ENCODE results near the gene KRTAP5-11.
A peak's percentile ranks its signal among the peaks of the same experiment; 100 is the strongest.

The KRTAP5-11 gene

DNA sequence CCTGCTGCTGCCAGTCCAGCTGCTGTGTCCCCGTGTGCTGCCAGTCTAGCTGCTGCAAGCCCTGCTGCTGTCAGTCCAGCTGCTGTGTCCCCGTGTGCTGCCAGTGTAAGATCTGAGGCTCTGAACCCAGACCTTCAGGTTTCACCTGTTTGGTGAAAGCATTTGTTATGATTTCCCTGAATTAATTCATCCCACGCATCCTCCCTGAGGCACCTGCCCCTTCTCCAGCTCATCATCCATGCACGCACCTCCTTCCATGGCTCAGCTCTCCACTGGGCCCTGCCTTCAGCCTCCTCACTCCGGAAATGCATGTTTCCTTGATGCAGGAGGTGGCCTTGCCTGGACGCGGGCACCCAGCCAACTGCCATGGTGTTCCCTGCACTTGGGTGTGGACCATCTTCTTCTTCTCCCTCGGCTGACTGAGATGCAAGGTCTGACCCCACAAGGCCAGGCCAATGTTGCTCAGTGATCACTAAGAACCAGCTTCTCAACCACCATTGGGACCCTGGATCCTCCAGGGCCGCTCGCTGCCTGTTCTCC lies 16.5 kb downstream of the KRTAP5-11 start:
- H3K27ac ChIP-seq (ENCODE audit: insufficient read depth in 1 of 2, low read depth in 1 of 2, low read length in 2 of 2, poor library complexity in 1 of 2, severe bottlenecking in 2 of 2), result no peak overlapping the region
- ChIA-PET CTCF (interaction anchor here (0.6 to 1.4 kb wide), 3 partner anchors 10 to 775 kb away, joined by 3 to 5 read pairs (median 3); partner anchors contain the start of gene NADSYN1), POLR2A (interaction anchor here (0.6 to 1.0 kb wide), 2 partner anchors 8 to 9 kb away, joined by 3 read pairs; no protein-coding TSS in a partner anchor)
- H3K36me3 ChIP-seq (ENCODE audit: control insufficient read depth in 4 of 4, insufficient read depth in 4 of 4, low read length in 3 of 4), result no peaks in the 10 kb centered on the region
- no peak for DNase-seq
- peaks cover 0 to 6% (median 1%) of the 10 kb centered on the region in 4 experiments for H3K4me1 ChIP-seq (ENCODE audit: control extremely low read depth in 1 of 4, control insufficient read depth in 4 of 4, insufficient read depth in 4 of 4, low read length in 3 of 4)
- 83% methylated on average over 10 of the region's 10 CpGs for WGBS (ENCODE audit: insufficient coverage)
- no peaks in the 10 kb centered on the region for H3K9me3 ChIP-seq (ENCODE audit: control extremely low read depth in 1 of 5, control insufficient read depth in 4 of 5, insufficient read depth in 2 of 5, low read depth in 1 of 5, low read length in 4 of 5)
- peaks cover 0 to 8% (median 5%) of the 10 kb centered on the region in 5 experiments for H3K27me3 ChIP-seq (replicated peaks in 2 of 5; ENCODE audit: control insufficient read depth in 4 of 5, insufficient read depth in 5 of 5, low read length in 4 of 5)
- no peak overlapping the region for H3K4me3 ChIP-seq (ENCODE audit: control insufficient read depth in 1 of 7, extremely low read depth in 1 of 7, insufficient read depth in 4 of 7, low read depth in 2 of 7, low read length in 6 of 7)

DNA sequence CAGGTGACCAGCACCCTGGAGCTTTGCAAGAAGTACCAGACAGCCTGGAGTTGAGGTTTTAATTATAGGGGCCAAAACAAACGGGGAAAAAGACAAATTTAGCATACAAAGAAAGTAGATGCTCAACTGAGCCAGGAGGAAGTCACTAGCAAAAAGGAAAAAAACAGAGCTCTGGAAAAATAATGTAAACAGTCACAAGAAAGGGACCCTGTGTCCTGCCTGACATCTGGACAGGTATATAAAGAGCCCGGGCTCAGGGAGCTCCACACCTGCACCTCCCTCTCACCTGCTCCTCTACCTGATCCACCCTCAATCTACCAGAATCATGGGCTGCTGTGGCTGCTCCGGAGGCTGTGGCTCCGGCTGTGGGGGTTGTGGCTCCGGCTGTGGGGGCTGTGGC lies 17.4 kb downstream of the KRTAP5-11 start, which contains the start of gene KRTAP5-10:
TSS of gene KRTAP5-10 (plus strand) at position 301 of the 400 bp plus-strand sequence. CDS start at position 326, 25 bp downstream.
- DNase-seq, result no peak
- ChIA-PET CTCF (interaction anchor here (0.6 to 1.4 kb wide), 2 partner anchors 10 to 774 kb away, joined by 3 to 5 read pairs; no protein-coding TSS in a partner anchor), POLR2A (no interaction called here)
- H3K27ac ChIP-seq (ENCODE audit: insufficient read depth in 1 of 2, low read depth in 1 of 2, low read length in 2 of 2, poor library complexity in 1 of 2, severe bottlenecking in 2 of 2), result no peak within 1 kb of the TSS
- H3K4me3 ChIP-seq (ENCODE audit: control insufficient read depth in 1 of 7, extremely low read depth in 1 of 7, insufficient read depth in 4 of 7, low read depth in 2 of 7, low read length in 6 of 7), result no peak within 1 kb of the TSS
- H3K4me1 ChIP-seq (ENCODE audit: control extremely low read depth in 1 of 4, control insufficient read depth in 4 of 4, insufficient read depth in 4 of 4, low read length in 3 of 4), result peaks cover 0 to 6% (median 1%) of the 10 kb centered on the region in 4 experiments
- 50% methylated on average over 2 of the region's 5 CpGs for WGBS (ENCODE audit: insufficient coverage)
- peaks cover 0 to 8% (median 5%) of the 10 kb centered on the region in 5 experiments for H3K27me3 ChIP-seq (replicated peaks in 2 of 5; ENCODE audit: control insufficient read depth in 4 of 5, insufficient read depth in 5 of 5, low read length in 4 of 5)
- no peaks in the 10 kb centered on the region for H3K9me3 ChIP-seq (ENCODE audit: control extremely low read depth in 1 of 5, control insufficient read depth in 4 of 5, insufficient read depth in 2 of 5, low read depth in 1 of 5, low read length in 4 of 5)
- no peaks in the 10 kb centered on the region for H3K36me3 ChIP-seq (ENCODE audit: control insufficient read depth in 4 of 4, insufficient read depth in 4 of 4, low read length in 3 of 4)

DNA sequence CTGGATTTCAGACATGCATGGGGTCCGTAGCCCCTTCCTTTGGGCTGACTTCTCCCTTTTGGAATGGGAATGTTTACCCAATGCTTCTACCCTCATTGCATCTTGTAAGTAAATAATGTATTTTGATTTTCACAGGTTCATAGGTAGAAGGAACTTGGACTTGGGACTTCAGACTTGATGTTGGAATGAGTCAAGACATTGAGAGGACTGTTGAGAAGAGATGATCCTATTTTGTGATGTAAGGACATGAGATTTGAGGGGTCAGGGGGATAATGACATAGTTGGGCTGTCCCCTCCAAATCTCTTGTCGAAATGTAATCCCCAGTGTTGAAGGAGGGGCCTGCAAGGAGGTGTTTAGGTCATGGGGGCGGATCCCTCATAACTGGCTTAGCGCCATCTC lies 18.2 kb downstream of the KRTAP5-11 start:
- DNase-seq, result no peak
- Histone ChIP-seq H3K4me1 (ENCODE audit: control extremely low read depth in 1 of 4, control insufficient read depth in 4 of 4, insufficient read depth in 4 of 4, low read length in 3 of 4) (peaks cover 0 to 6% (median 1%) of the 10 kb centered on the region in 4 experiments), H3K27me3 (replicated peaks in 2 of 5; ENCODE audit: control insufficient read depth in 4 of 5, insufficient read depth in 5 of 5, low read length in 4 of 5) (peaks cover 0 to 8% (median 5%) of the 10 kb centered on the region in 5 experiments), H3K27ac (ENCODE audit: insufficient read depth in 1 of 2, low read depth in 1 of 2, low read length in 2 of 2, poor library complexity in 1 of 2, severe bottlenecking in 2 of 2) (no peak overlapping the region), H3K9me3 (ENCODE audit: control extremely low read depth in 1 of 5, control insufficient read depth in 4 of 5, insufficient read depth in 2 of 5, low read depth in 1 of 5, low read length in 4 of 5) (no peaks in the 10 kb centered on the region), H3K36me3 (ENCODE audit: control insufficient read depth in 4 of 4, insufficient read depth in 4 of 4, low read length in 3 of 4) (no peaks in the 10 kb centered on the region), H3K4me3 (ENCODE audit: control insufficient read depth in 1 of 7, extremely low read depth in 1 of 7, insufficient read depth in 4 of 7, low read depth in 2 of 7, low read length in 6 of 7) (no peak overlapping the region)
- WGBS (ENCODE audit: insufficient coverage), result 100% methylated on average over 1 of the region's 4 CpGs
- ChIA-PET POLR2A (no interaction called here), CTCF (interaction anchor here (1.1 to 2.0 kb wide), 3 partner anchors 16 to 21 kb away, joined by 3 to 5 read pairs (median 5); partner anchors contain the start of gene KRTAP5-11)

DNA sequence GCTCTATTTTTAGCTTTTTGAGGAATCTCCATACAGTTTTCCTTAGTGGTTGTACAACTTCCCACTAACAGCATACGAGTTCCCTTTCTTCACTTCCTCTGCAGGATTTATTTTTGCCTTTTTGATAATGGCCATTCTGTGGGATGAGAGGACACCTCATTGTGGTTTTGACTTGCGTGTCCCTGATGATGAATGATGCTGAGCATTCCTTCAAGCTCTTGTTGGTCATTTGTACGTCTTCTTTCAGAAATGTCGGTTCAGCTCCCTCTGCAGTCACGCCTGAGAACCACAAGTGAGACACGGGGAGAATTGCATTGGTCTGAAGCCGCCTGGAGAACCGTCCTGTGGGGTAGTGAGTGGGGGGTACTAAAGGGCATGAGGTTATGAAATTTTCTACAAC lies 19.3 kb downstream of the KRTAP5-11 start:
- POLR2A ChIA-PET, result interaction anchor here (1.0 kb wide), 1 partner anchor 11 kb away, joined by 3 read pairs; no protein-coding TSS in a partner anchor

DNA sequence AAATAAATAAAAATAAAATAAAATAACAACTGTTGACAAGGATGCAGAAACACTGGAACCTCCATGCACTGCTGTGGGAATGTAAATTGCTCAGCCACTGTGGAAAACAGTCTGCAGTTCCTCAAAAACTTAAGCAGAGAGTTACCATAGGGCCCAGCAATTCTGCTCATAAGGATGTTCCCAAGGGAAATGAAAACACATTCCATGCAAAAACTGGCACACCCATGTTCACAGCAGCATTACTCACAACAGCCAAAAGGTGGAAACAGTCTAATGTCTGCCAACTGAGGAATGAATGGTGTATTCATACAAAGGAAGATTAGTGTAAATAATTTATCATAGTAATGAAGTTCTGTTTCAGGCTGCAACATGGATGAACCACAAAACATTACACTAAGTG lies 20.6 kb downstream of the KRTAP5-11 start:
- Histone ChIP-seq H3K4me1 (ENCODE audit: control extremely low read depth in 1 of 4, control insufficient read depth in 4 of 4, insufficient read depth in 4 of 4, low read length in 3 of 4) (peaks cover 0 to 6% (median 1%) of the 10 kb centered on the region in 4 experiments), H3K9me3 (ENCODE audit: control extremely low read depth in 1 of 5, control insufficient read depth in 4 of 5, insufficient read depth in 2 of 5, low read depth in 1 of 5, low read length in 4 of 5) (no peaks in the 10 kb centered on the region), H3K4me3 (ENCODE audit: control insufficient read depth in 1 of 7, extremely low read depth in 1 of 7, insufficient read depth in 4 of 7, low read depth in 2 of 7, low read length in 6 of 7) (no peak overlapping the region), H3K27ac (ENCODE audit: insufficient read depth in 1 of 2, low read depth in 1 of 2, low read length in 2 of 2, poor library complexity in 1 of 2, severe bottlenecking in 2 of 2) (no peak overlapping the region), H3K36me3 (ENCODE audit: control insufficient read depth in 4 of 4, insufficient read depth in 4 of 4, low read length in 3 of 4) (no peaks in the 10 kb centered on the region), H3K27me3 (replicated peaks in 2 of 5; ENCODE audit: control insufficient read depth in 4 of 5, insufficient read depth in 5 of 5, low read length in 4 of 5) (peaks cover 0 to 6% (median 5%) of the 10 kb centered on the region in 5 experiments)
- POLR2A ChIA-PET, result no interaction called here
- DNase-seq, result no peak
- CTCF ChIA-PET, result no interaction called here

More for the DNA sequence above, 19.3 kb downstream of the KRTAP5-11 start:
- no peaks in the 10 kb centered on the region for H3K36me3 ChIP-seq (ENCODE audit: control insufficient read depth in 4 of 4, insufficient read depth in 4 of 4, low read length in 3 of 4)
- H3K4me3 ChIP-seq (ENCODE audit: control insufficient read depth in 1 of 7, extremely low read depth in 1 of 7, insufficient read depth in 4 of 7, low read depth in 2 of 7, low read length in 6 of 7), result no peak overlapping the region
- DNase-seq, result peak; percentile 50 to 72 (median 68)
- H3K9me3 ChIP-seq (ENCODE audit: control extremely low read depth in 1 of 5, control insufficient read depth in 4 of 5, insufficient read depth in 2 of 5, low read depth in 1 of 5, low read length in 4 of 5), result no peaks in the 10 kb centered on the region
- H3K27me3 ChIP-seq (replicated peaks in 2 of 5; ENCODE audit: control insufficient read depth in 4 of 5, insufficient read depth in 5 of 5, low read length in 4 of 5), result peaks cover 0 to 8% (median 5%) of the 10 kb centered on the region in 5 experiments
- H3K27ac ChIP-seq (ENCODE audit: insufficient read depth in 1 of 2, low read depth in 1 of 2, low read length in 2 of 2, poor library complexity in 1 of 2, severe bottlenecking in 2 of 2), result no peak overlapping the region
- CTCF ChIA-PET, result interaction anchor here (0.6 to 2.0 kb wide), 8 partner anchors 10 to 1096 kb away, joined by 3 to 5 read pairs (median 4); partner anchors contain the start of genes KRTAP5-11 and NADSYN1
- peaks cover 0 to 6% (median 1%) of the 10 kb centered on the region in 4 experiments for H3K4me1 ChIP-seq (ENCODE audit: control extremely low read depth in 1 of 4, control insufficient read depth in 4 of 4, insufficient read depth in 4 of 4, low read length in 3 of 4)
- WGBS (ENCODE audit: insufficient coverage), result 3% methylated on average over 8 of the region's 8 CpGs

DNA sequence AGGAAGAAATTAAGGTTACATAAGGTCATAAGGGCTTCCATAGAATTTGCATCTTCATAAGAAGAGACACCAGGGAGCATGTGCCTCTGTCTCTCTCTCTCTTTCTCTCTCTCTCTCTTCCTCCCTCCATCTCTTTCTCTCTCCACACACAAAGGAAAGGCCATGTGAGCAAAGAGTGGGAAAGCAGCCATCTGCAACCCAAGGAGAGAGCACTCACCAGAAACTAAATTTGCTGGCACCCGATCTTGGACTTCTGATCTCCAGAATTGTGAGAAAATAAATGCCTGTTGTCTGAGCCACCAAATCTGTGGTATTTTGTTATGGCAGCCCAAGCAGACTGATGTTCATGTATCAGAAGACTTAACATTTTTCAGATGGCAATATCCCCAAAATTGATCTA lies 23.7 kb downstream of the KRTAP5-11 start:
- CTCF ChIA-PET, result no interaction called here
- POLR2A ChIA-PET, result no interaction called here
- 100% methylated on average over 1 of the region's 1 CpG for WGBS (ENCODE audit: insufficient coverage)

DNA sequence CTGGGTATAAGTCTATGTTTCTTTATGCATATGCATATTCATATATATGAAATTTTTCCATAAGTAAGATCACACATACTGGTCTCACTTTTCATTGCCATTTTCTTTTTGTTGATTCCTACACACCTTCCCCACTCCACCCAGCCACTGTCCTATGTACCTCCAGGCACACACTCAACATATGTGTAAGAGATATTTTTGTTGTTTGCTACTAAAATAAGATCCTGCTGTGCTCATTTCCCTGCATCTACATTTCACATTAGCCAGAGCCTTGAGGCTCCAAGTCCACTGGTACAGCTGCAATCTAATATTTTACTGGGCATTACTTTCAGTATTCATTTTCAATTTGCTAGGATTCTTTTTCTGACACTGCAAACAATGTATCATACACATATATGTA lies 25.4 kb downstream of the KRTAP5-11 start:
- Histone ChIP-seq H3K4me1 (ENCODE audit: control extremely low read depth in 1 of 4, control insufficient read depth in 4 of 4, insufficient read depth in 4 of 4, low read length in 3 of 4) (peaks cover 0 to under 1% (median 0%) of the 10 kb centered on the region in 4 experiments), H3K4me3 (ENCODE audit: control insufficient read depth in 1 of 7, extremely low read depth in 1 of 7, insufficient read depth in 4 of 7, low read depth in 2 of 7, low read length in 6 of 7) (no peak overlapping the region), H3K27me3 (replicated peaks in 2 of 5; ENCODE audit: control insufficient read depth in 4 of 5, insufficient read depth in 5 of 5, low read length in 4 of 5) (no peaks in the 10 kb centered on the region), H3K36me3 (ENCODE audit: control insufficient read depth in 4 of 4, insufficient read depth in 4 of 4, low read length in 3 of 4) (no peaks in the 10 kb centered on the region), H3K9me3 (ENCODE audit: control extremely low read depth in 1 of 5, control insufficient read depth in 4 of 5, insufficient read depth in 2 of 5, low read depth in 1 of 5, low read length in 4 of 5) (no peaks in the 10 kb centered on the region), H3K27ac (ENCODE audit: insufficient read depth in 1 of 2, low read depth in 1 of 2, low read length in 2 of 2, poor library complexity in 1 of 2, severe bottlenecking in 2 of 2) (no peak overlapping the region)
- DNase-seq, result no peak
- ChIA-PET CTCF (no interaction called here), POLR2A (interaction anchor here (0.9 kb wide), 1 partner anchor 9 kb away, joined by 3 read pairs; no protein-coding TSS in a partner anchor)

More for the DNA sequence above, 23.7 kb downstream of the KRTAP5-11 start:
- Histone ChIP-seq H3K36me3 (ENCODE audit: control insufficient read depth in 4 of 4, insufficient read depth in 4 of 4, low read length in 3 of 4) (no peaks in the 10 kb centered on the region), H3K4me3 (ENCODE audit: control insufficient read depth in 1 of 7, extremely low read depth in 1 of 7, insufficient read depth in 4 of 7, low read depth in 2 of 7, low read length in 6 of 7) (no peak overlapping the region), H3K27me3 (replicated peaks in 2 of 5; ENCODE audit: control insufficient read depth in 4 of 5, insufficient read depth in 5 of 5, low read length in 4 of 5) (peaks cover 0 to 5% (median 2%) of the 10 kb centered on the region in 5 experiments), H3K4me1 (ENCODE audit: control extremely low read depth in 1 of 4, control insufficient read depth in 4 of 4, insufficient read depth in 4 of 4, low read length in 3 of 4) (no peaks in the 10 kb centered on the region), H3K27ac (ENCODE audit: insufficient read depth in 1 of 2, low read depth in 1 of 2, low read length in 2 of 2, poor library complexity in 1 of 2, severe bottlenecking in 2 of 2) (no peak overlapping the region), H3K9me3 (ENCODE audit: control extremely low read depth in 1 of 5, control insufficient read depth in 4 of 5, insufficient read depth in 2 of 5, low read depth in 1 of 5, low read length in 4 of 5) (no peaks in the 10 kb centered on the region)
- DNase-seq, result no peak
